SIG-M5 treated with dmso at 0.1 percent for 504 hours (cell line): ENCODE data around the gene GRIP2.
A peak's percentile ranks its signal among the peaks of the same experiment; 100 is the strongest.

Experiments
- DNase-seq: peaks from one replicate; lab custom pipeline; 2025; ENCODE audit not compliant: unreplicated experiment; lab: John Stamatoyannopoulos, UW

The GRIP2 gene

GRCh38 chr3:14562121-14562890 is 22.2 kb upstream of the GRIP2 start:
- no peak for DNase-seq

GRCh38 chr3:14561051-14561960 is 21.2 kb upstream of the GRIP2 start:
- DNase-seq, result no peak

GRCh38 chr3:14560110-14560509 is 20.0 kb upstream of the GRIP2 start:
- no peak for DNase-seq

- no peak for DNase-seq
Observed at GRCh38 chr3:14558029-14558428, 17.9 kb upstream of the GRIP2 start.

GRCh38 chr3:14555835-14556234 is 15.7 kb upstream of the GRIP2 start:
- DNase-seq, result no peak

GRCh38 chr3:14554715-14555114 is 14.6 kb upstream of the GRIP2 start:
- no peak for DNase-seq

- DNase-seq, result no peak
Observed at GRCh38 chr3:14553871-14554270, 13.7 kb upstream of the GRIP2 start.

- DNase-seq, result no peak
Observed at GRCh38 chr3:14552717-14553116, 12.6 kb upstream of the GRIP2 start.

- DNase-seq, result no peak
Observed at GRCh38 chr3:14552041-14552648, 12.0 kb upstream of the GRIP2 start.

- no peak for DNase-seq
Observed at GRCh38 chr3:14550651-14551611, 10.8 kb upstream of the GRIP2 start.

- DNase-seq, result no peak
Observed at GRCh38 chr3:14550181-14550580, 10.0 kb upstream of the GRIP2 start.

GRCh38 chr3:14549256-14549919 is 9.2 kb upstream of the GRIP2 start:
- DNase-seq, result peak; percentile 70

- peak; percentile 66 for DNase-seq
Observed at GRCh38 chr3:14548321-14548729, 8.2 kb upstream of the GRIP2 start.

- no peak for DNase-seq
Observed at GRCh38 chr3:14547693-14548092, 7.6 kb upstream of the GRIP2 start.

- no peak for DNase-seq
Observed at GRCh38 chr3:14546041-14546440, 5.9 kb upstream of the GRIP2 start.

GRCh38 chr3:14545251-14545635 is 5.1 kb upstream of the GRIP2 start:
- no peak for DNase-seq

- no peak for DNase-seq
Observed at GRCh38 chr3:14544282-14545250, 4.4 kb upstream of the GRIP2 start.

- no peak for DNase-seq
Observed at GRCh38 chr3:14543446-14543845, 3.3 kb upstream of the GRIP2 start.

- no peak for DNase-seq
Observed at GRCh38 chr3:14542656-14543055, 2.5 kb upstream of the GRIP2 start.
